Measurements from ENCODE around the gene DAP3. TPM values are rescaled to one million over a fixed set of nuclear protein-coding genes. Genes with fewer than 3 reads are reported as not detected.
A peak's percentile ranks its signal among the peaks of the same experiment; 100 is the strongest.

Gene DAP3
- total and polyA plus RNA-seq, 9 of the 15 experiments (the other 6 are each of a cell fraction or from before 2014, with no cell fraction given): 155 to 484 (median 298) TPM

GRCh38 chr1:155657463-155657862 is 31.4 kb upstream of the DAP3 start:
- H3K4me2 ChIP-seq (ENCODE audit: insufficient read depth, low read length): no peak overlapping the region
- FAIRE-seq (no peak), DNase-seq (ENCODE audit: extremely low read depth in 1 of 4, low spot score in 3 of 4) (no peak), ATAC-seq (0 out of 3 replicates have a peak, but pooled peaks have one; percentile 23)
- H3K27ac ChIP-seq (ENCODE audit: extremely low read depth, low read depth, low read length): no peak overlapping the region
- H3K9me1 ChIP-seq (ENCODE audit: control insufficient read depth, insufficient read depth, low read length): no peaks in the 10 kb centered on the region
- in situ Hi-C loops (cut with MboI): no loop called here
- H3K4me3 ChIP-seq: no peak overlapping the region
- BruUV-seq (replicated peaks): no TSS peak
- H3K36me3 ChIP-seq (ENCODE audit: control insufficient read depth, insufficient read depth, low read length): peaks cover 34% of the 10 kb centered on the region; the same call in 2 of the 3 replicates
- no peak overlapping the region for H2AFZ ChIP-seq (ENCODE audit: low read depth, low read length)
- peaks cover 5% of the 10 kb centered on the region; the same call in 1 of the 2 replicates for H4K20me1 ChIP-seq (replicated peaks; ENCODE audit: control insufficient read depth, insufficient read depth, low read length)
- no peaks in the 10 kb centered on the region for H3K4me1 ChIP-seq (replicated peaks in 1 of 2; ENCODE audit: control insufficient read depth in 2 of 2, insufficient read depth in 2 of 2, low read length in 2 of 2)
- no peaks in the 10 kb centered on the region for H3K79me2 ChIP-seq (ENCODE audit: control insufficient read depth, insufficient read depth, low read length)
- intact Hi-C loops (cut with micrococcal nuclease): no loop called here
- POLR2A ChIA-PET: no interaction called here
- H3K27me3 ChIP-seq (ENCODE audit: control insufficient read depth in 2 of 2, insufficient read depth in 2 of 2, low read length in 2 of 2): peaks cover 4 to 5% of the 10 kb centered on the region in 2 experiments; a peak in 3 of 5 replicates
- CTCF ChIA-PET (ENCODE audit: low intra/inter-chr PET ratio): no interaction called here
- H3K9me3 ChIP-seq (replicated peaks; ENCODE audit: control insufficient read depth, insufficient read depth, low read depth, low read length): no peaks in the 10 kb centered on the region; the same call in 1 of the 2 replicates
- no peak overlapping the region for H3K9ac ChIP-seq (ENCODE audit: insufficient read depth in 1 of 2, low read depth in 2 of 2, low read length in 2 of 2)
- 60% methylated on average over 2 of the region's 2 CpGs for WGBS (ENCODE audit: insufficient coverage, low coverage, missing lambda C conversion rate)
- TF ChIP-seq STAT6 (CRISPR knock-in tag; IDR thresholded peaks at IDR 0.05) (no peak), FOXP1 (CRISPR knock-in tag; IDR thresholded peaks at IDR 0.05) (no peak), HCFC1 (IDR thresholded peaks at IDR 0.05; ENCODE audit: low read depth, low read length) (no peak), ADNP (tag; IDR thresholded peaks at IDR 0.05) (no peak), POLR2AphosphoS2 (IDR thresholded peaks at IDR 0.05; ENCODE audit: low read length) (peak; percentile 23; the same call in 1 of the 2 replicates), FOXO4 (CRISPR knock-in tag; IDR thresholded peaks at IDR 0.05) (no peak), ZNF24 (IDR thresholded peaks at IDR 0.05) (no peak), ILF3 (IDR thresholded peaks at IDR 0.05; ENCODE audit: borderline replicate concordance) (0 out of 2 replicates have a peak, but pooled peaks have one; percentile 17)
- TF ChIP-seq, protein P1, sequence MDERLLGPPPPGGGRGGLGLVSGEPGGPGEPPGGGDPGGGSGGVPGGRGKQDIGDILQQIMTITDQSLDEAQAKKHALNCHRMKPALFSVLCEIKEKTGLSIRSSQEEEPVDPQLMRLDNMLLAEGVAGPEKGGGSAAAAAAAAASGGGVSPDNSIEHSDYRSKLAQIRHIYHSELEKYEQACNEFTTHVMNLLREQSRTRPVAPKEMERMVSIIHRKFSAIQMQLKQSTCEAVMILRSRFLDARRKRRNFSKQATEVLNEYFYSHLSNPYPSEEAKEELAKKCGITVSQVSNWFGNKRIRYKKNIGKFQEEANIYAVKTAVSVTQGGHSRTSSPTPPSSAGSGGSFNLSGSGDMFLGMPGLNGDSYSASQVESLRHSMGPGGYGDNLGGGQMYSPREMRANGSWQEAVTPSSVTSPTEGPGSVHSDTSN (CRISPR knock-in tag; IDR thresholded peaks at IDR 0.05; ENCODE audit: low read depth): no peak
- TF ChIP-seq, protein P1 (tag; conservative IDR thresholded peaks at IDR 0.05; ENCODE audit: low read depth): no peak
- TF ChIP-seq, protein P2, sequence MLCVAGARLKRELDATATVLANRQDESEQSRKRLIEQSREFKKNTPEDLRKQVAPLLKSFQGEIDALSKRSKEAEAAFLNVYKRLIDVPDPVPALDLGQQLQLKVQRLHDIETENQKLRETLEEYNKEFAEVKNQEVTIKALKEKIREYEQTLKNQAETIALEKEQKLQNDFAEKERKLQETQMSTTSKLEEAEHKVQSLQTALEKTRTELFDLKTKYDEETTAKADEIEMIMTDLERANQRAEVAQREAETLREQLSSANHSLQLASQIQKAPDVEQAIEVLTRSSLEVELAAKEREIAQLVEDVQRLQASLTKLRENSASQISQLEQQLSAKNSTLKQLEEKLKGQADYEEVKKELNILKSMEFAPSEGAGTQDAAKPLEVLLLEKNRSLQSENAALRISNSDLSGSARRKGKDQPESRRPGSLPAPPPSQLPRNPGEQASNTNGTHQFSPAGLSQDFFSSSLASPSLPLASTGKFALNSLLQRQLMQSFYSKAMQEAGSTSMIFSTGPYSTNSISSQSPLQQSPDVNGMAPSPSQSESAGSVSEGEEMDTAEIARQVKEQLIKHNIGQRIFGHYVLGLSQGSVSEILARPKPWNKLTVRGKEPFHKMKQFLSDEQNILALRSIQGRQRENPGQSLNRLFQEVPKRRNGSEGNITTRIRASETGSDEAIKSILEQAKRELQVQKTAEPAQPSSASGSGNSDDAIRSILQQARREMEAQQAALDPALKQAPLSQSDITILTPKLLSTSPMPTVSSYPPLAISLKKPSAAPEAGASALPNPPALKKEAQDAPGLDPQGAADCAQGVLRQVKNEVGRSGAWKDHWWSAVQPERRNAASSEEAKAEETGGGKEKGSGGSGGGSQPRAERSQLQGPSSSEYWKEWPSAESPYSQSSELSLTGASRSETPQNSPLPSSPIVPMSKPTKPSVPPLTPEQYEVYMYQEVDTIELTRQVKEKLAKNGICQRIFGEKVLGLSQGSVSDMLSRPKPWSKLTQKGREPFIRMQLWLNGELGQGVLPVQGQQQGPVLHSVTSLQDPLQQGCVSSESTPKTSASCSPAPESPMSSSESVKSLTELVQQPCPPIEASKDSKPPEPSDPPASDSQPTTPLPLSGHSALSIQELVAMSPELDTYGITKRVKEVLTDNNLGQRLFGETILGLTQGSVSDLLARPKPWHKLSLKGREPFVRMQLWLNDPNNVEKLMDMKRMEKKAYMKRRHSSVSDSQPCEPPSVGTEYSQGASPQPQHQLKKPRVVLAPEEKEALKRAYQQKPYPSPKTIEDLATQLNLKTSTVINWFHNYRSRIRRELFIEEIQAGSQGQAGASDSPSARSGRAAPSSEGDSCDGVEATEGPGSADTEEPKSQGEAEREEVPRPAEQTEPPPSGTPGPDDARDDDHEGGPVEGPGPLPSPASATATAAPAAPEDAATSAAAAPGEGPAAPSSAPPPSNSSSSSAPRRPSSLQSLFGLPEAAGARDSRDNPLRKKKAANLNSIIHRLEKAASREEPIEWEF (CRISPR knock-in tag; IDR thresholded peaks at IDR 0.05): no peak
